Right renal cortex interstitium (tissue), 3 donors: ENCODE measurements around the gene DLK2. TPM values are rescaled to one million over a fixed set of nuclear protein-coding genes. Genes with fewer than 3 reads are reported as not detected.
A peak's percentile ranks its signal among the peaks of the same experiment; 100 is the strongest.

Experiments
- DNase-seq, 3 donors: peaks; one replicate each; pipeline ENCODE4 v3.0.0-alpha.2; 2013; ENCODE audit warnings: low read depth in 3 of 3, low spot score in 2 of 3
- polyA plus RNA-seq, 3 donors: library from polyadenylated mRNA; unstranded; fragments of 120-200 nt; gene quantifications; one replicate each; pipeline ENCODE4 v1.2.1, GENCODE V29; 2013; ENCODE audit not compliant: insufficient read length in 3 of 3

The DLK2 gene
- polyA plus RNA-seq, 3 donors, result 0.53 to 0.90 (median 0.75) TPM

DNA sequence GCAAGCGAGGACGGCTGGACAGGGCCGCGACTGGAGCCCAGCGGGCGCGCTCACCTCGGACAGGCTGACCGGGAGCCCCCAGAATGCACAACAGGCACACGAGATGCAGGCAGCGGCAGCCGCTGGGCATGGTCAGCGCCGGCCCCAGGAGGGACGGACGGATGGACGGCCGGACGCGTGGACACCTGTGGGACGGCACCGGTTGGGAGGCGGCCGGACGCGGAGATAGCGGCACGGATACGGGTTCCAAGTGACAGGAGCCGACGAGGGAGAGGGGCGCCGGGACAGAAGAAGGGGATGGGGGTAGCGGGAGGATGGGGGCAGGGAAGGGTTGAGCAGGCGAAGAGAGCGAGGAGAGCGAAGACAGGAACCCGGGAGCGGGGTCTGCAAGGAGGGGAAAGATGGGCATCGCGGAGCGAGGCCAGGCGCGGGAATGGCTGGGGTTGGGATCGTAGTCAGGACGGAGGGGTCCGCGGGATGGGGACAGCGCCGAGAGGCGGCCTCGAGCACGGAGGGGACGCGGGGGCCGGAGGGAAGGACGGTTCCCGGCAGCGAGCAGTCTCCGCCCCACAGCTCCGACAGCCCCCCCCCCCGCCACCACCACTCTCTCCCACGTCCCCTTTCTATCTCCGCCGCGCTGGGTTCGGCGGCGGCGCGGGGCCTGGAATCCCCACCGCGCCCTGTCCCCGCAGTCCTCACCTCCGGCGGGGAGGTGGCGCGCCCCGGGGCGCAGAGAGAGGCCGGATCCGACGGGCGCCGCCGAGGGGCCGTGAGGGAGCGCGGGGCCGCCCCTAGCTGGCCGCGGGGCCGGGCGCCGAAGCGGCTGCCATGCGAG is 435 bp downstream of the DLK2 start:
- DNase-seq, result peak in 2 of 3 donors; percentile 56 to 62

DNA sequence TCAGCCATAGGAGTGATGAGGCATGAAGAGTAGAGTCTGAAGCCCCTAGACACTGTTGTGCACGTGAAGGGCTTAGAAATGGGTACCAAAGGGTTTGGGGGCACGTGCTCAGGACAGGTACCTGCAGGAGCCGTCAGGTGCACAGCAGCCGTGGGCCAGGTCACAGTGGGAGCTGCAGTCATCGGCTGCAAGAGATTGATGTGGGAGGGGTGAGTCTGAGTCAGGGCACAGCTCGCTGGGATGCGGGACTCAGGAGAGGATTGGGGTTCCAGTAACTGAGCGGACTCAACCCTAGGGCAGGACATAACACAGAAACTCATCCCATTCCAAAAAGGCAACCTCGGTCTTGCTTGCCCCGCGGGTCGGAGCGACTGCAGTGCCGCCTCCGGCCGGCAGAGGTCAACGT is 1.1 kb downstream of the DLK2 start:
- DNase-seq, result no peak

DNA sequence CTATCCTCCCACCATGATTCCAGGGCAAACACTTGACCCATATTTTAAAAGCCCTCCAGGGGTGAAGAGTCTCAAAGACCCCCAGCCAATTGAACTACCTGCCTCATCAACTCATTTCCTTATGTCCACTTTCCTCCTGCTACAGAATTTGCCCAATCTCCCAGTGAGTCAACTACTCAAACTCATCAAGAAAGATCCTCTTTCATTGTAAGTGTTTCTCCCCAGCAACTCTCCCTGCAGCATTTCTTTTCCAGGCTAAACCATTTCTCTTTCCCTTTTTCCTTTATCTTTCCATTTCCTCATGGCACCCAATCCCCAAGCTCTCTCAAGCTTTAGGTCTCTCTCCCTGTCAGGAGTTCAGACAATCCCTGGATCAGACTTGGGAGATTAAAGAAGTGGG is 1.5 kb downstream of the DLK2 start:
- no peak for DNase-seq

DNA sequence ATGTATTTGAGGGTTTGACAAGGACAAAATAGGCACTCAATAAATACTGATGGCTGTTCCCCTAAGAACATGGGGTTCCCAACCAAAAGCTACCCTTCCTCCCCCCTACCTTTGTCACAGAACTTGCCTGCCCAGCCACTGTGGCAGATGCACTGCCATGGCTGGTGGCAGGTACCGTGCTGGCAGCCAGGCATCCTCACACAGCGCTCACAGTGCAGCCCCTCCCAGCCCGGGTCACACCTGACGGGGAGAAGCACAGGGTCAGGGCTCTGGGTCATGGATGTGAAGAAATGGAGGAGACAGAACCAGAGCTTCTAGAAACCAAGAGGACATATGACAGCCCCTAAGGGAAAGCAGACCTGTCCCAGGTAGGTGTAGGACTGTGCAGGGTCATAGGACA is 2.5 kb downstream of the DLK2 start:
- DNase-seq, result no peak

DNA sequence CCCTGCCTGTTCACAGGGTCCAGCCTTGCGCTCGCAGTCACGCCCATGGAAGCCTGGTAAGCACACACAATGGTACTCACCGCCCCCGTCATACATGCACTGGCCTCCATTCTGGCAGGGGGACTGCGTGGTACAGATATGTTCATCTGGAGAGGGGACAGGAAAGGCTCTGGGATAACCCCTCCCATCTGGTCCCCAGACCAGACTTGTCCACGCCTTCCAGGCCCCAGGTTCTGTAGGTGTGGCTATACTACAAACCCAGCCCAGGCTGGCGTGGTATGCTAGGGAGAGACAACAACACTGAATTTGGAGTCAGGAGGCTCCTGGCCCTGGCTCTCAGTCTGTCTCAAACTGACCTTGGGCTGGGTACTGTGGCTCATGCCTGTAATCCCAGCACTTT is 3.4 kb downstream of the DLK2 start:
- DNase-seq, result no peak

DNA sequence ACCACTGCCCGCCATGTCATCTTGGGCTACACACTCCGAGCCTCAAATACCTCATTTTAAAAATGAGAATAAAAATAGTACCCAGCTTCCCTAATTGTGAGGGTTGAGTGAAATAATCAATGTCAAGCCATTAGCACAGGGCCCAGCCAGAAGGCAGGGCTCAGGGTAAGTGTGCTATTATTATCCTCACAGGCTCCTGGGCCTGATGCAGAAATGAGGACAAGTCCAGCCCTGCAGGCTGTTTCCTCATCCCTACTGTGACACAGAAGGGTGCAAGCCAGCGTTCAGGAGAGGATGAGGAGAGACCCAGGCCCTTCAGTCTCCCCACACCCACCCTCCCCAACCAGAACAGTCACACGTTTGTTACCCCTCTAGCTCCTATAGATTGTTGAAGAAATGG is 4.0 kb downstream of the DLK2 start:
- DNase-seq, result no peak

DNA sequence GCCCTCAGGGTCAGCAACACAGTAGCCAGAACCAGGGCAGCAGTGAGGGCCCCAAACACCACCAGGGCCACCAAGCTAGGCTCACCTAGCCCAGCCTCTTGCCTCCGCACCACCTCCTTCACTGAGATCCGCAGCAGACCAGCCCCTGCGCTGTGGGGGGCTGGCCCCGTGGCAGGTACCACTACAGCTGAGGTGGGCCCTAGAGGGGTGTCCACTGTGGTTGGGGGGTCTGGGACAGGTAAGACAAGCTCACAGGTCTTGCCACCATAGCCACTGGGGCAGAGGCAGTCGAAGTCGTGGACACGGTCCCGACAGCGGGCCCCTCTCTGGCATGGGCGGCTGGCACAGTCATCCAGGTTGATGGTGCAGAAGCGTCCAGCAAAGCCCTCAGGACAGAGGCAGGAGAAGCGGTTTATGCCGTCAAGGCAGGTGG is 4.6 kb downstream of the DLK2 start:
- no peak for DNase-seq

DNA sequence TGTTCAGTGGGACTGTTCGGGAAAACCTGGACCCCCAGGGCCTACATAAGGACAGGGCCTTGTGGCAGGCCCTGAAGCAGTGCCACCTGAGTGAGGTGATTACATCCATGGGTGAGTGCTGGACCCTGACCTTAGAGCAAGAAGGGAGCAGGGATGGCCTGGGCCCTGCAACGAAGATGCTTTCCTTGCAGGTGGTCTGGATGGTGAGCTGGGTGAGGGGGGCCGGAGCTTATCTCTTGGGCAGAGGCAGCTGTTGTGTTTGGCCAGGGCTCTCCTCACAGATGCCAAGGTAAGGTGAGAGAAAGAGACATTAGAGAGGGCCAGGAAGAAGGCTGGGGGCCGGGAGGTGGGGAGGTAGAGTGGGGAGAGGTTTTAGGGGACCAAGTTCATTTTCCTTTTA is 6.4 kb downstream of the DLK2 start:
- DNase-seq, result no peak

DNA sequence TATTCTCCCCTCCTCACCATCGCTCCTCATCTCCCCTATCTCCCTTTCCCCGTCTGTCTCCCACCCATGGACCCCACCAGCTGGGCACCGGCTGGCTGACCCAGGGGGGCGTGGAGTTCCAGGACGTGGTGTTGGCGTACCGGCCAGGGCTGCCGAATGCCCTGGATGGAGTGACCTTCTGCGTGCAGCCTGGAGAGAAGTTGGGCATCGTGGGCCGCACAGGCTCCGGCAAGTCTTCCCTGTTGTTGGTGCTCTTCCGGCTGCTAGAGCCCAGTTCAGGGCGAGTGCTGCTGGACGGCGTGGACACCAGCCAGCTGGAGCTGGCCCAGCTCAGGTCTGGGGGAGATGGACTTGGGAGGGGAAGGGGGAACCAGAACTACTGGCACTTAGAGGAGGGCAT is 7.7 kb downstream of the DLK2 start:
- DNase-seq, result no peak

DNA sequence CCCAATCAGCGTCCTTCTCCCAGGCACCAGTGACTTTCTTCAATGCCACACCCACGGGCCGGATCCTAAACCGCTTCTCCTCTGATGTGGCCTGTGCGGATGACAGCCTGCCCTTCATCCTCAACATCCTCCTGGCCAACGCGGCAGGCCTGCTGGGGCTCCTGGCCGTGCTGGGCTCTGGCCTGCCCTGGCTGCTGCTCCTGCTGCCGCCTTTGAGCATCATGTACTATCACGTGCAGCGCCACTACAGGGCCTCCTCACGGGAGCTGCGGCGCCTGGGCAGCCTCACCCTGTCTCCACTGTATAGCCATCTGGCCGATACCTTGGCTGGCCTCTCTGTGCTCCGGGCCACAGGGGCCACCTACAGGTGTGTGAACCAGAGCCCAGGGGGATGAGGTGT is 9.8 kb downstream of the DLK2 start:
- no peak for DNase-seq

DNA sequence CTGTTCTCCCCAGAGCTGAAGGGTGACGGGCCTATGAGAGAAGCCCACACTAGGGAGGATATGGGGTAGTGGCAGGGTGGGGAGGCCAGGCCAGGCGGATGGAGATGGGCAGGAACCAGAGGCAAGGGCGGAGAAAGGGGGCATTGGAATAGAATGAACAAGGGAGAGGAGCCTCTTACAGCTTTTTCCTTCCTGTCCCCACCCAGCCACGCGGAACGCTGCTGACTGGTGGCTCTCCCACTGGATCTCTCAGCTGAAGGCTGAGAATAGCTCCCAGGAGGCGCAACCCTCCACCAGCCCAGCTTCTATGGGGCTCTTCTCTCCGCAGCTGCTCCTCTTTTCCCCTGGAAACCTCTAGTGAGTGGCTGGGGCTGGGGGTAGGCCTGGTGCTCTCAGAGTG is 10.8 kb downstream of the DLK2 start:
- DNase-seq, result no peak

DNA sequence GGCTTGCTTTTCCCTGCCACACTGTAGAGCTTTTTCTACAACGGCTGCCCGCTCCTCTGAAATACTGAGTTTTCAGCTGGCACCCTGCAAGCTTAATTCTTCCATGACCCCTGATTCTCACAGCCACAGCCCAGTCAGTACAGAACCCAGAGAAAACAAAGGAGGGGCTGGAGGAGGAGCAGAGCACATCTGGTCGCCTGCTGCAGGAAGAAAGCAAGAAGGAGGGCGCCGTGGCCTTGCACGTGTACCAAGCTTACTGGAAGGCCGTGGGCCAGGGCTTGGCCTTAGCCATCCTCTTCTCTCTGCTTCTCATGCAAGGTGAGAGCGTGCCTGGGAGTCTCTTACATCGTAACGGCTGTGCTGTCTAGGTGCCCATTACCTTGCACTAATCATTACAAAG is 11.3 kb downstream of the DLK2 start:
- no peak for DNase-seq

DNA sequence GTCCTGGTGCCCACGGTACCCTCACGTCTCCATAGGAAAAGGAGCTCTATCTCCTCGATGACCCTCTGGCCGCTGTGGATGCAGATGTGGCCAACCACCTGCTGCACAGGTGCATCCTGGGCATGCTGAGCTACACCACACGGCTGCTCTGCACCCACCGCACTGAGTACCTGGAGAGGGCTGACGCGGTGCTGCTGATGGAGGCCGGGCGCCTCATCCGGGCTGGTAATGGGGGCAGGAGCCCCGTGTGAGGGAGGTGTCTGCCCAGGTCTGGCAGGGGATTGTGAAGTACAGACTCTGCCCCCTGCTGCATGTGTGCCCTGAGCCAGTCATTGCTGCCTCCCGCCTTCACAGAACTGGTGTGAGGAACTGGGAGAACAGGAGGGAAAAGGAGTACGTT is 12.4 kb downstream of the DLK2 start:
- DNase-seq, result no peak

DNA sequence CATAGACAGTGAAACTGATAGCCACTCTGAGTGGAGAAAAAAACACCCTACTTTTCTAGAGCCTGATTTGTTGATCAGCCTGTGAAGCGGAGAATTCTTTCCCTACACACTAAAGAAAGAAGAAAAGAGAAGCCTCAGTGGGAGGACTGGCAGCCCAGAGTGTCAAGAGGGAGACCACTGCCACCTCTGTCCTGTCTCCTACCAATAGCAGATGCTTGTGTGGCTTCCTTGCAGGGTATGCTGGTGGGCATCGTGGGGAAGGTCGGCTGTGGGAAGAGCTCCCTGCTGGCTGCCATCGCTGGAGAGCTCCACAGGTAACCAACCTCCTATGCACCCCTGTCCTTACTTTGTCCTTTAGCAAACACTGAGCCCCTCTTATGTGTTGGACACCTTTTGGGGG is 17.6 kb downstream of the DLK2 start:
- DNase-seq, result no peak

DNA sequence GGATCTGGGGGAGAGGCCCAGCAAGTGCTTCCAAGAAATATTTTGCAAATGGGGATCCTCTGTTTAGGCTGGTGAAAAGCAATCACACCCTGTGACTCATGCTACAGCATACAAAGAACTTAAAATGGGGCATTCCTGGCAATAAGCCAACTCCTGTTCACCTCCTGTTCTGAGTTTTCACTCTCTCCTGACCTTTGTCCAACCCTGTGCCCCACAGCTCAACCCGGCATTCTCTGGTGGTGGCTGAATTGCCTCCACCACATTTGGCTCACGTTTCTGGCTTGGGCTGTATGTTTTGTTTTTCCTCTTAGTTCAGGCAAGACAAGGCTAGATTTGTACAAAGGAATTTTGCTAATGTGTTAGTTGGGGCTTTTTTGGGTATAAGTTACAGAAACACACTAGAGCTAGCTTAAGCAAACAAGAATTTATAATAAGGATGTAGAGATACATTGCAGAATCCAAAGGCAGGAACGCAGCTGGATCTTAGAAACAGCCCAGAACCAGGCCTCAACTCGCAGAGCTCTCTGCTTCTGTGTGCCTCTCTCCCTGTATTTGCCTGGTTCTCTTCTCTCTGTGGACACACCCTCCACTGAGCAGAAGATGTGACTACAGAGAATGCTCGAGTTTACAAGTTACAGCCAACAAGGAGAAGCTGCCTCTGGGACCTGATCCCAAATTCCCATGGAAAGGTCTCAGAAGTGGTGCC is 18.6 kb downstream of the DLK2 start:
- peak in 1 of 3 donors; percentile 43 for DNase-seq

DNA sequence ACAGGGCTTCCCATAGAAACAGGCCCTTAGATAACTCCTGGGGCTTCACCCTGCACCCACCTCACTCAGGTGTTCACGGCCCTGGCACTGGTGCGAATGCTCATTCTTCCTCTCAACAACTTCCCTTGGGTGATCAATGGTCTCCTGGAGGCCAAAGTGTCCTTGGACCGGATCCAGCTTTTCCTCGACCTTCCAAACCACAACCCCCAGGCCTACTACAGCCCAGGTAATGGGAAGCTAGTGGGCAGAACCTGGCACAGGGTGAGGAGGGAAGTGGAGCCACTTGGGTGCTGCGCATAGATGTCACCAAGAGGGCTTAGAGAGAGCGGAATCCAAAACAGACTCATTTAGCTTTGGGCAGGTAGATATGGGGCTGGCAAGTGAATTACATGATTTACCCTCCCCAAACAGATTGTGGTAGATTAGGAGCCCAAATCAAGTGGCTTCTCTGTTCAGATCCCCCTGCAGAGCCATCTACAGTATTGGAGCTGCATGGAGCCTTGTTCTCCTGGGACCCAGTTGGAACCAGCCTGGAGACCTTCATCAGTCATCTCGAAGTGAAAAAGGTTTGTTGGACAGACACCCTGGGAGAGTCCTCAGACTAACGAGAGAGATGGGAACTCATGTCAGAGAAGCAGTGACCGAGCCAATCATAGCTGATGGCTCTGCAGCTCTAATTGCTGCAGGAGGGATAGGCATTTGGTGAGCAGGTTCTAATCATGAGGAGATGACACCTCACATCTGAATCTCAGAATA is 19.5 kb downstream of the DLK2 start:
- DNase-seq, result no peak

DNA sequence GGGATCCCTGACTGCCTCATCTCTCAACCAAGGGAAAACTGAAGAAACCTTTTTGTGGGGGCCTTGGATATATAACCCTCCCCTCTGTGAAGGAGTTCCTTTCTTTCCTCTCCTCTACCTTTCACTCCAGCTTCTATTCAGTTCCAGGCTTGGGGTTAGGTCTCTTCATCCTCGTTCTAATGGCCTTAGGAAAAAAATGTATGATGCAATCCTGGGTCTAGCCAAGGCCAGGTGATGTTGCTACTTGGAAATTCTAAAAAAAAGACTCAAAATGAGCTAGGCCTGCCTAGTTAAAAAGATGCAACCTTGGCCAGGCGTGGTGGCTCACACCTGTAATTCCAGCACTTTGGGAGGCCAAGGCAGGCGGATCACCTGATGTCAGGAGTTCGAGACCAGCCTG is 20.4 kb downstream of the DLK2 start:
- DNase-seq, result no peak

DNA sequence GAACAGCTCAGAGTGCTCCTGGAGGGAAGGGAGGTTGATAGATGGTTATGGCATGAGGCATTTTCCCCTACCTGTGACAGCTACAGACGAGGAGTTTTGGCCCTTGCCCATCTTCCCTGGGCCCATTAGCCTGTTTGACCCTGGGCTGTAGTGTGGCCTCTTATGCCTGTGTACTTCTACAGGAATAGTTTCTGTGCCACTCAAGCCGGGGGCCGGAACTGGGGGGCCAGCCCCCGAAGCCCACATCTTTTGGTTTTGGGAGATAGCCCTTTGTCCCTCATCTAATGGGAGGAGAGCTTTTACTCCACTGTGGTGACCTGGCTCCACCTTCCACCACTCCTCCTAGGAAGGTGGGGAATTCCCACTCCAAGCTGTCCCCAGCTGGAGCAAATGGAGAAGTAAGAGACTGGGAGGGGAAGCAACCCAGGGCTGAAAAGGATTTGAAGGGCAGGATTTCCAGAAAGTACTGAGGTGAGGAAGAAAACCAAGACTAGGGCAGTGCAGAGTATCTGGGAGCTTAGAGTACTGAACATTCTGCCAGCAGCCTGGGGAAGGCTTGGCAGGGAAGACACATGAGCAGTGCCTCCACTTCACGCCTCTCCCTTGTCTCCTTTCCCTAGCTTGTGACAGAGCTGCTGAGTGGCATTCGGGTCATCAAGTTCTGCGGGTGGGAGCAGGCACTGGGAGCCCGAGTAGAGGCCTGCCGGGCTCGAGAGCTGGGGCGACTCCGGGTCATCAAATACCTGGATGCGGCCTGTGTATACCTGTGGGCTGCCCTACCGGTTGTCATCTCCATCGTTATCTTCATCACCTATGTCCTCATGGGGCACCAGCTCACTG is 21.1 kb downstream of the DLK2 start:
- no peak for DNase-seq

DNA sequence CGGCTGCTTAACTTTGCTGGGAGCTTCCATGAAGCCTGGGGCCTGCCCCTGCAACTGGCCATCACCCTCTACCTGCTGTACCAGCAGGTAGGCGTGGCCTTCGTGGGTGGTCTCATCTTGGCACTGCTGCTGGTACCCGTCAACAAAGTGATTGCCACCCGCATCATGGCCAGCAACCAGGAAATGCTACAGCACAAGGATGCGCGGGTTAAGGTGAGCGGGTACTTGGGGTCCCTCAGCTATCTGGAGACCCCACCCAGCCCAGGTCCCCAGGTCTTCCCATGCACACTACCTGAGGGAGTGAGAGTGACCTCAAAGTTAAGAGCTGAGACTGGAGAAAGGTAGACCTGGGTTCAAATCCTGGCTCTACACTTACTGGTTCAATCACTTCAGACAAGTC is 22.2 kb downstream of the DLK2 start:
- DNase-seq, result no peak
